ENCODE measurements around the gene SLC35G1.

Gene SLC35G1

DNA sequence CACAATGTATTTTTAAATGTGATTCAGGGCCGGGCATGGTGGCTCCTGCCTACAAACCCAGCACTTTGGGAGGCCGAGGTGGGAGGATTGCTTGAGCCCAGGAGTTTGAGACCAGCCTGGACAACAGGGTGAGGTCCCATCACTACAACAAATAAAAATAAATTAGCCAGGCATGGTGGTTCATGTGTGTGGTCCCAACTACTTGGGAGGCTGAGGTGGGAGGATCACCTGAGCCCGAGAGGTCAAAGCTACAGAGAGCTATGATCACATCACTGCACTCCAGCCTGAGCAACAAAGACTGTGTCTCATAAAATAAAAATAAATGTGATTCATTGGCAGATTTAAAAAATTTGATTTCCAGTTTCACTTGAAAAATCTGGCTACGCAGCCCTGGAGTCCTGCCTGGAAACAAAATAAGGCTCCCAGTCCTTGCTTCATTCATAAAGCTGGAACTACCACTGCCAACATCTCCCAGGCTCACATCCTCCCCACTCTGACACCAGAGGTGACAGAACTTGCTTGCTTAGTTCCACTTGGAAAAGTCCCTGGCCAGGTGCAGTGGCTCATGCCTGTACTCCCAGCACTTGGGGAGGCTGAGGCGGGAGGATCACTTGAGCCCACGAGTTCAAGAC lies 27.9 kb upstream of the SLC35G1 start:
- no peak overlapping the region for H3K27ac ChIP-seq
- intact Hi-C loops (cut with DNase I; ENCODE audit: low total_unique reads) = no loop called here
- no peaks in the 10 kb centered on the region for H3K36me3 ChIP-seq
- TF ChIP-seq, protein P1, sequence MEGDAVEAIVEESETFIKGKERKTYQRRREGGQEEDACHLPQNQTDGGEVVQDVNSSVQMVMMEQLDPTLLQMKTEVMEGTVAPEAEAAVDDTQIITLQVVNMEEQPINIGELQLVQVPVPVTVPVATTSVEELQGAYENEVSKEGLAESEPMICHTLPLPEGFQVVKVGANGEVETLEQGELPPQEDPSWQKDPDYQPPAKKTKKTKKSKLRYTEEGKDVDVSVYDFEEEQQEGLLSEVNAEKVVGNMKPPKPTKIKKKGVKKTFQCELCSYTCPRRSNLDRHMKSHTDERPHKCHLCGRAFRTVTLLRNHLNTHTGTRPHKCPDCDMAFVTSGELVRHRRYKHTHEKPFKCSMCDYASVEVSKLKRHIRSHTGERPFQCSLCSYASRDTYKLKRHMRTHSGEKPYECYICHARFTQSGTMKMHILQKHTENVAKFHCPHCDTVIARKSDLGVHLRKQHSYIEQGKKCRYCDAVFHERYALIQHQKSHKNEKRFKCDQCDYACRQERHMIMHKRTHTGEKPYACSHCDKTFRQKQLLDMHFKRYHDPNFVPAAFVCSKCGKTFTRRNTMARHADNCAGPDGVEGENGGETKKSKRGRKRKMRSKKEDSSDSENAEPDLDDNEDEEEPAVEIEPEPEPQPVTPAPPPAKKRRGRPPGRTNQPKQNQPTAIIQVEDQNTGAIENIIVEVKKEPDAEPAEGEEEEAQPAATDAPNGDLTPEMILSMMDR (IDR thresholded peaks at IDR 0.05) = no peak
- no peak overlapping the region for H3K4me3 ChIP-seq
- H3K27me3 ChIP-seq = peaks cover 0 to 14% of the 10 kb centered on the region in 2 donors
- H3K4me1 ChIP-seq = no peaks in the 10 kb centered on the region
- no peaks in the 10 kb centered on the region for H3K9me3 ChIP-seq
- DNase-seq = no peak

DNA sequence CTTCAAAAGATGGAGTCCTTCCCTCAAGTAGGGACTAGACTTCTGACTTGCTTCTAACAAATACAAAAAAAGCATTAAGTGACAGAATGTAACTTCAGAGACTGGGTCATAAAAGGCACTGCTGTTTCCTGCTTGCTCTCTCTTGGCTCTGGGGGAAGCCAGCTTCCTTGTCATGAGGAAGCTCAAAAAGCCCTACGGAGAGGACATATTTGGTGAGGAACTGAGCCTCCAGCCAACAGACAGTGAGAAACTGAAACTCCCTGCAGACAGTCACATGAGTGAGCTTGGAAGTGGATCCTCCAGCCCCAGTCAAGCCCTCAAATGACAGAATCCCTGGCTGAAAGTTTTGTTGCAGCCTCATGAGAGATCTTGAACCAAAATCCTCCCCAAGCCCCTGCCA lies 26.3 kb upstream of the SLC35G1 start:
- Histone ChIP-seq H3K27me3 (peaks cover 0 to 14% of the 10 kb centered on the region in 2 donors), H3K9me3 (no peaks in the 10 kb centered on the region), H3K27ac (no peak overlapping the region), H3K4me1 (no peaks in the 10 kb centered on the region), H3K4me3 (no peak overlapping the region), H3K36me3 (no peaks in the 10 kb centered on the region)
- intact Hi-C loops (cut with DNase I; ENCODE audit: low total_unique reads) = no loop called here
- TF ChIP-seq, protein P1 (IDR thresholded peaks at IDR 0.05) = no peak
- DNase-seq = no peak

DNA sequence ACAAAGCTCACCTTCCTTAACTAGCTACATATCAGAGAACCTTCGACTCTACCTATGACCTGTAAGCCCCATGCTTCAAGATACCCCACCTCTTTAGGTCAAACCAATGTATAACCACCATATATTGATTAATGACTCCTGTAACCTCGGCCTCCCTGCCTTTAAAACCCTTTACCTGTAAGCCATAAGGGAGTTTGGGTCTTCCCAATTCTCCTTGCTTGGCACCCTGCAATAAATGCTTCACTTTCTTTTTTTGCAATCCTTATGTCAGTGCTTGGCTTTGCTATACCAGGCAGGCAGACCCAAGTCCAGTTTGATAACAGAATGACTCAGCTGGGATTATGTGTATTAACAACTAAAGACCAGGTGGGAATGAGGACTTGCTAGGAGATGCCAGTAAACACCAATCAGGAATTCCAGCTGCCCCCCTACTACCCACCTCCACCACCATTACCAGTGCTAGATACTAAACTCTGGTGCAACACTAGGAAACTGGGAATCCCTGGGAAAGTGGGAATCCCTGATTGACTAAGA lies 22.0 kb upstream of the SLC35G1 start:
- no peaks in the 10 kb centered on the region for H3K4me1 ChIP-seq
- DNase-seq = no peak
- no peak overlapping the region for H3K27ac ChIP-seq
- no peaks in the 10 kb centered on the region for H3K9me3 ChIP-seq
- TF ChIP-seq, protein P1 (IDR thresholded peaks at IDR 0.05) = no peak
- H3K36me3 ChIP-seq = no peaks in the 10 kb centered on the region
- intact Hi-C loops (cut with DNase I; ENCODE audit: low total_unique reads) = no loop called here
- H3K4me3 ChIP-seq = no peak overlapping the region
- peaks cover 0 to 14% of the 10 kb centered on the region in 2 donors for H3K27me3 ChIP-seq

- H3K27me3 ChIP-seq = peaks cover 0 to 14% of the 10 kb centered on the region in 2 donors
- no peak overlapping the region for H3K4me3 ChIP-seq
- TF ChIP-seq, protein P1 (IDR thresholded peaks at IDR 0.05) = no peak
- H3K36me3 ChIP-seq = no peaks in the 10 kb centered on the region
- no peaks in the 10 kb centered on the region for H3K4me1 ChIP-seq
- no peaks in the 10 kb centered on the region for H3K9me3 ChIP-seq
- no peak for DNase-seq
- intact Hi-C loops (cut with DNase I; ENCODE audit: low total_unique reads) = no loop called here
- H3K27ac ChIP-seq = no peak overlapping the region
Measured at GRCh38 chr10:93872375-93873158, 21.2 kb upstream of the SLC35G1 start.

DNA sequence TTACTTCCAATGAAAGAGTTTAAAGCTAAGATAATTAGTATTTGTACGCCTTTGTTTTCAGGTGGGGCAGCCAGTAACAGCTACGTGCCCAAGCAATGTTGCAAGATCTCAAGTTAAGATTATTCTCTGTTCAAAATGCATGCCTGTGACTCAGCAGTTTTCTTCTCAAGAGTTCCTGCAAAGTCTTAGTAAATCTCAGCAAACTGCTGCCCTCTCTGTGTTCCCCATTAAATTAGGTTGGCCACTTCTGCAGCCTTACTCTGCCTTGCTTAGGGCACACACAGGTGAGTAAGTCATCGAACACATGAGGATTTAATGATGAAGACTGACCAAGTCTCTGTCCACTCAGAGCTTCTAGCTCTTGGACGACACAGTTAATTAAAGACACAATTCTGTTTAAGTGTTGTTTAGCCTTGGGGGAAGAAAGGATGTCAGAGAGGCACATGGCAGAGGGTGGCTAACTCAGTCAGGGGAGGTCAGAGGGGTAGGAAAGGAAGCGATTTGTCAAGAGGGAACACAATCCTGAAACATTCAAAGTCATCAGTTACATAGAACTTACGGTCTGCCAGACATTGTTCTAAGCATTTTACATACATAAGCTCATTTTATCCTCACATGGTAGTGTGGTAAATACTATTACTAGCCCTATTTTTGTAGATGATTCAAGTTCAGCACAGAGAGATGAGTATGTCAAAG lies 20.2 kb upstream of the SLC35G1 start:
- no peak overlapping the region for H3K27ac ChIP-seq
- TF ChIP-seq, protein P1 (IDR thresholded peaks at IDR 0.05) = no peak
- intact Hi-C loops (cut with DNase I; ENCODE audit: low total_unique reads) = no loop called here
- no peak overlapping the region for H3K4me3 ChIP-seq
- no peak for DNase-seq
- no peaks in the 10 kb centered on the region for H3K4me1 ChIP-seq
- no peaks in the 10 kb centered on the region for H3K36me3 ChIP-seq
- peaks cover 0 to 10% of the 10 kb centered on the region in 2 donors for H3K27me3 ChIP-seq
- H3K9me3 ChIP-seq = no peaks in the 10 kb centered on the region
